OCI-LY3 (cell line): ENCODE results near the gene PTTG1IP.

Experiments
- H2AFZ ChIP-seq: fragments of 200-600, 300-600 bp; shearing (Covaris generic); 2 replicates; pipeline ENCODE4 v1.6.0; 2014; ENCODE audit warnings: antibody characterized with exemption, low read depth, low read length
- H3K27ac ChIP-seq: fragments of 200-600, 300-600 bp; sonication (generic); 2 replicates; pipeline ENCODE4 v1.5.1; 2014; ENCODE audit warnings: mild to moderate bottlenecking, low read length, moderate library complexity, mixed read lengths
- H3K27me3 ChIP-seq: fragments of 200-600, 300-600 bp; sonication (generic); 2 replicates; pipeline ENCODE4 v1.6.1; 2014; ENCODE audit warnings: low read depth, low read length, mixed read lengths
- H3K36me3 ChIP-seq: fragments of 200-600, 300-600 bp; sonication (generic); replicated peaks from 2 replicates; pipeline ENCODE3; 2014; ENCODE audit warnings: low read depth, low read length, mixed read lengths
- H3K4me1 ChIP-seq: fragments of 300-600, 200-600 bp; sonication (generic); 2 replicates; pipeline ENCODE4 v1.6.1; 2014; ENCODE audit warnings: low read length, mixed read lengths
- H3K4me2 ChIP-seq: fragments of 200-600, 300-600 bp; sonication (generic); 2 replicates; pipeline ENCODE4 v1.6.1; 2014; ENCODE audit warnings: low read length, mixed read lengths
- H3K4me3 ChIP-seq: fragments of 300-600, 200-600 bp; sonication (generic); 2 replicates; pipeline ENCODE4 v1.5.1; 2014; ENCODE audit warnings: antibody characterized with exemption, mild to moderate bottlenecking, low read length, moderate library complexity
- H3K79me2 ChIP-seq: fragments of 300-600, 200-600 bp; shearing (Covaris generic); 2 replicates; pipeline ENCODE4 v1.6.1; 2014; ENCODE audit warnings: mild to moderate bottlenecking, low read length, mixed read lengths
- H3K9ac ChIP-seq: fragments of 300-600, 200-600 bp; shearing (Covaris generic); 2 replicates; pipeline ENCODE4 v1.6.0; 2014; ENCODE audit warnings: mild to moderate bottlenecking, low read length, moderate library complexity
- H3K9me3 ChIP-seq: fragments of 200-600, 300-600 bp; shearing (Covaris generic); 2 replicates; pipeline ENCODE4 v1.6.1; 2014; ENCODE audit warnings: low read length, mixed read lengths; ENCODE audit not compliant: insufficient read depth
- H4K20me1 ChIP-seq: fragments of 200-600, 300-600 bp; sonication (generic); 2 replicates; pipeline ENCODE4 v1.6.1; 2016; ENCODE audit warnings: low read length, mixed read lengths; ENCODE audit not compliant: insufficient read depth
- CTCF ChIP-seq: fragments of 200-600, 300-600 bp; sonication (generic); IDR thresholded peaks from 2 replicates; pipeline ENCODE4 v1.5.1; 2014; ENCODE audit warnings: antibody characterized with exemption, low read length, low read depth
- EZH2phosphoT487 ChIP-seq: fragments of 200-600 bp; shearing (Covaris generic); IDR thresholded peaks from 2 replicates; pipeline ENCODE4 v1.6.1; 2018; ENCODE audit warnings: antibody characterized with exemption, mixed run types, low read depth

The PTTG1IP gene

GRCh38 chr21:44803651-44804050 is 69.8 kb downstream of the PTTG1IP start:
- Histone ChIP-seq H3K36me3 (peaks cover 30% of the 10 kb centered on the region), H3K79me2 (peaks cover 50% of the 10 kb centered on the region), H3K4me3 (no peak overlapping the region), H3K9ac (no peak overlapping the region), H3K4me2 (no peak overlapping the region), H3K27me3 (no peaks in the 10 kb centered on the region), H3K9me3 (no peaks in the 10 kb centered on the region), H3K4me1 (peaks cover 18% of the 10 kb centered on the region), H3K27ac (no peak overlapping the region), H2AFZ (no peak overlapping the region), H4K20me1 (0 out of 2 replicates have a peak, but pooled peaks cover 7% of the 10 kb centered on the region)
- TF ChIP-seq EZH2phosphoT487, result no peak
- no peak for TF ChIP-seq CTCF

GRCh38 chr21:44802396-44803153 is 70.9 kb downstream of the PTTG1IP start:
- peaks cover 18% of the 10 kb centered on the region for H3K4me1 ChIP-seq

DNA sequence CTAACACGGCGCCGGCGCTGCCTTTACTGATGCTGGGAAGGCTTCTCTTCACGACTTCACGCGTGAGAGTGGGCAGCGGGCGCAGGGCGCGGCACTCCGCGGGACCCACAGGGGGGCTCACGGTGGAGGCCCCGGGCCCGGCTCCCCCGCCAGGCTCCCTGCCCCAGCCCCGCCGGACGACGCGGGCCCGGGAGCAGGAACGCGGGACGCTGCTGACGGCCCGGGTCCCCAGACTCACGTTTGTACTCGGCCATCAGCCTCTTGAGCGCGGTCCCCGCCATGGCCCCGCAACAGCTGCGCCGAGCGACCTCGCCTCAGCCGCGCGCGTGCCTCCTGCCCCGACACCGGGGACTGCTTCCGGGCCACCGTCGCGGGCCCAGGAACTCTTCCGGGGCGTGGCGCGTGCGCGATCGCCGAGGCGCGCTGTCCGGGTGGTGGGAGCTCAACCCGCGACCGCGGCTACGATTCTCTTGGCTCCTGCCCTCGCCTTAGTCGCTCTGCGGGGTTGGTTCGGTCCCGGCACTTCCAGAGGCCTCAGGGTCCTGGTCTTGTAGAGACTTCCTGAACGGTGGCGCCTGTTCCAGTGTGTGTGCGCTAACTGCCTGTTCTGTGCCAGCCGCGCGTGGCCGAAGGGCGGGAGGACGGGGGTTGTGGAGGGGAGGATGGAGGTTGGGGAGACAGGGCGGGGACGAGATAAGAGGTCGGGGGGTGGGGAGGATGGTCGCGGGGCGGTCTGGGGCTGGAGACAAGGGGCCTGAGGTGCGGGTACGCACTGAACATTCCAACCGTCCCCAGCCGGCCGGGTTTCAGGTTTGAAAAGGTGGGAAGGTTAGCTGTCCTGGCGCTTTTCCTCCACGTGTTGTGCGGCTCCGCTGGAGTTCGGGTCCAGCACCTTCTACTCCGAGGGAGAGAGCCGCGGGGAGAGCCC is 71.8 kb downstream of the PTTG1IP start, which contains the start of gene UBE2G2:
UBE2G2 (minus strand) TSS at position 353 of the 928 bp plus-strand sequence; CDS start at position 281, 72 bp downstream.
- peak within 1 kb of the TSS; percentile 95 for H3K4me2 ChIP-seq
- peak within 1 kb of the TSS; percentile 46 for H2AFZ ChIP-seq
- H4K20me1 ChIP-seq, result 0 out of 2 replicates have a peak, but pooled peaks cover 7% of the 10 kb centered on the region
- H3K27me3 ChIP-seq, result no peaks in the 10 kb centered on the region
- peaks cover 18% of the 10 kb centered on the region for H3K4me1 ChIP-seq
- peak within 1 kb of the TSS; percentile 99 for H3K4me3 ChIP-seq
- peaks cover 70% of the 10 kb centered on the region for H3K79me2 ChIP-seq
- no peaks in the 10 kb centered on the region for H3K9me3 ChIP-seq
- H3K9ac ChIP-seq, result peak within 1 kb of the TSS; percentile 97
- H3K27ac ChIP-seq, result peak within 1 kb of the TSS; percentile 58
- peaks cover 31% of the 10 kb centered on the region for H3K36me3 ChIP-seq
- TF ChIP-seq EZH2phosphoT487, result no peak
- no peak for TF ChIP-seq CTCF

More at GRCh38 chr21:44802396-44803153, 70.9 kb downstream of the PTTG1IP start:
- Histone ChIP-seq H3K36me3 (peaks cover 32% of the 10 kb centered on the region), H3K4me2 (peak overlapping the region; percentile 95), H3K9ac (peak overlapping the region; percentile 97), H3K9me3 (no peaks in the 10 kb centered on the region), H2AFZ (no peak overlapping the region; the same call in 1 of the 2 replicates), H3K27ac (0 out of 2 replicates have a peak overlapping the region, but pooled peaks have one; percentile 58), H4K20me1 (0 out of 2 replicates have a peak, but pooled peaks cover 7% of the 10 kb centered on the region), H3K79me2 (peaks cover 61% of the 10 kb centered on the region), H3K27me3 (no peaks in the 10 kb centered on the region), H3K4me3 (peak overlapping the region; percentile 99)
- TF ChIP-seq EZH2phosphoT487 (no peak), CTCF (no peak)
